ENCODE results near the gene COPB1. TPM values are rescaled to one million over a fixed set of nuclear protein-coding genes. Genes with fewer than 3 reads are reported as not detected.
A peak's percentile ranks its signal among the peaks of the same experiment; 100 is the strongest.

COPB1 gene
- total and polyA plus RNA-seq, 8 donors: 105 to 153 (median 143) TPM

- ATAC-seq: no peak
- no peak for DNase-seq
- H3K27ac ChIP-seq: no peak overlapping the region
- TF ChIP-seq CTCF (IDR thresholded peaks at IDR 0.05): no peak
- no peaks in the 10 kb centered on the region for H3K4me1 ChIP-seq
- no peak overlapping the region for H3K4me3 ChIP-seq
- intact Hi-C loops (cut with DNase I): no loop called here
- H3K9me3 ChIP-seq: no peaks in the 10 kb centered on the region
- H3K36me3 ChIP-seq: no peaks in the 10 kb centered on the region
- no peaks in the 10 kb centered on the region for H3K27me3 ChIP-seq
These were observed 56.0 kb downstream of the COPB1 start for GRCh38 chr11:14443638-14444037.

DNA sequence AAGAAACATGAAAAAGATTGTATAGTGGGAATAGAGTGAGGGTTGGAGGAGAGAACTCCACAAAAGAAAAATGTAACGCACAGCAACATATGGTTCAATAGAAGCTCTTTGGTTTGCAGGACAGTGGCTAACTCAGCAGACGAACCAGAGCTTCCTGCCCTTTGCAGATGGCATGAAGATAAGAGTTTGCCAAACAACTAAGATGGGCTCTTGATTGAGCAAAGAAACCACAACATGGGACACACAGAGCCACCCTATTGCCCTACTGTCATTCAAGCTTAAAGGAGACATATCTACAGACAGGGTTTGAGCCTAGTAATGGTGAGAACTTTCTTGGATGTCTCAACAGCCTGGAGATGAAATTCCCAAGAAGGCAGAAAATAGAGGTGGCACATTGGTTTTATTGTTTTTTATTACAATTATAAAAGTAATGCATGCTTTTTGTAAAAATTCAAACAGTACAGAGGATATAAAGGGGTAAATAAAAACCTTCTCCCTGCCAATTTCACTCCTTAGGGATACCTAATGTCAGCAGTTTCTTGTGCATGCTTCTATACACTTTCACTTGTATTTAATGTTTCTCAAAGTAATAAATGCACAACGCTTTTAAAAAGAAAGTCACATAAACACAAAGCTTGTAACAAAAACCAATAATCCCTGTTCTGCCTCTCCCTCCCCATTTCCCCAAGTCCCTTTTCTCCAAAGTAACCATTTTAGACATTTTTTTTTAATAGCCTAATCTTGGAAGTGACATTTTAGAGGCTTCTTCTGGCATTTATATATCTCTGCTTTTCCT is 63.7 kb downstream of the COPB1 start:
- TF ChIP-seq CTCF (IDR thresholded peaks at IDR 0.05): no peak
- intact Hi-C loops (cut with DNase I): no loop called here
- no peak for ATAC-seq
- H3K4me1 ChIP-seq: no peaks in the 10 kb centered on the region
- no peak overlapping the region for H3K27ac ChIP-seq
- DNase-seq: no peak
- no peaks in the 10 kb centered on the region for H3K27me3 ChIP-seq
- no peaks in the 10 kb centered on the region for H3K36me3 ChIP-seq
- no peak overlapping the region for H3K4me3 ChIP-seq
- H3K9me3 ChIP-seq: peaks cover 0 to 1% of the 10 kb centered on the region in 2 donors

DNA sequence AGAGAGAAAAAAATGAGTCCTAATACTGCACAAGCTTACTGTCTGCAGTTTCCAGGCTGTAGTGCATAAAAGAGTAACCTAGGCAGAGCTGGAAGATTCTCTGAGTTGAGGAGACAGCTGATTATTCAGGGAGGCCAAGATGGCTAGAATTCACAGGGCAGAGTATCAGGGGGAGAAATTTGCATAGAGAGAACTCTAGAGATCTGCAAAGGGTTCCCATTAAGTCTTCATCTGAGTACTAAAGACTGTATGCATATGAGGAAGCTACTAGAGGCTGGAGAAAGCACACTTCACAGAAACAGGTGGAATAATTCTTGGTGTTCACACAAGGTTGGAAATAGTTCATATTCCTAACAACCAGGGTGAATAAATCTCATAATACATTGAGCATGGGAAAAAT is 74.0 kb downstream of the COPB1 start:
- TF ChIP-seq CTCF (IDR thresholded peaks at IDR 0.05): no peak
- Histone ChIP-seq H3K4me1 (peaks cover 13 to 18% of the 10 kb centered on the region in 2 donors), H3K27ac (no peak overlapping the region), H3K4me3 (no peak overlapping the region), H3K36me3 (no peaks in the 10 kb centered on the region), H3K27me3 (no peaks in the 10 kb centered on the region), H3K9me3 (no peaks in the 10 kb centered on the region)
- ATAC-seq (no peak), DNase-seq (no peak)
- intact Hi-C loops (cut with DNase I): no loop called here

- no peak for TF ChIP-seq CTCF (IDR thresholded peaks at IDR 0.05)
- no peak overlapping the region for H3K27ac ChIP-seq
These were observed 75.5 kb downstream of the COPB1 start for GRCh38 chr11:14424096-14424495.

GRCh38 chr11:14423633-14424032 is 76.0 kb downstream of the COPB1 start:
- DNase-seq (peak in 1 of 4 donors; percentile 16), ATAC-seq (no peak)
- no peaks in the 10 kb centered on the region for H3K27me3 ChIP-seq
- no peak overlapping the region for H3K27ac ChIP-seq
- H3K9me3 ChIP-seq: no peaks in the 10 kb centered on the region
- intact Hi-C loops (cut with DNase I): no loop called here
- peaks cover 13 to 18% of the 10 kb centered on the region in 2 donors for H3K4me1 ChIP-seq
- TF ChIP-seq CTCF (IDR thresholded peaks at IDR 0.05): no peak
- H3K36me3 ChIP-seq: no peaks in the 10 kb centered on the region
- H3K4me3 ChIP-seq: no peak overlapping the region

More at GRCh38 chr11:14424096-14424495, 75.5 kb downstream of the COPB1 start:
- Histone ChIP-seq H3K27me3 (no peaks in the 10 kb centered on the region), H3K4me1 (peaks cover 13 to 18% of the 10 kb centered on the region in 2 donors), H3K9me3 (no peaks in the 10 kb centered on the region), H3K4me3 (no peak overlapping the region), H3K36me3 (no peaks in the 10 kb centered on the region)
- DNase-seq (no peak), ATAC-seq (no peak)
- intact Hi-C loops (cut with DNase I): no loop called here
